NCI-H510A treated with DMSO at 0.1 percent for 48 hours (cell line): ENCODE measurements around the gene SEMA6B.
"Not testable (repeated sequence)": the region's sequence is repeated elsewhere in the genome, so short reads cannot be mapped to it uniquely, and the experiment has no call there.

Source experiments
- DNase-seq: peaks from one replicate; lab custom pipeline; 2025; lab: John Stamatoyannopoulos, UW

Gene SEMA6B

DNA sequence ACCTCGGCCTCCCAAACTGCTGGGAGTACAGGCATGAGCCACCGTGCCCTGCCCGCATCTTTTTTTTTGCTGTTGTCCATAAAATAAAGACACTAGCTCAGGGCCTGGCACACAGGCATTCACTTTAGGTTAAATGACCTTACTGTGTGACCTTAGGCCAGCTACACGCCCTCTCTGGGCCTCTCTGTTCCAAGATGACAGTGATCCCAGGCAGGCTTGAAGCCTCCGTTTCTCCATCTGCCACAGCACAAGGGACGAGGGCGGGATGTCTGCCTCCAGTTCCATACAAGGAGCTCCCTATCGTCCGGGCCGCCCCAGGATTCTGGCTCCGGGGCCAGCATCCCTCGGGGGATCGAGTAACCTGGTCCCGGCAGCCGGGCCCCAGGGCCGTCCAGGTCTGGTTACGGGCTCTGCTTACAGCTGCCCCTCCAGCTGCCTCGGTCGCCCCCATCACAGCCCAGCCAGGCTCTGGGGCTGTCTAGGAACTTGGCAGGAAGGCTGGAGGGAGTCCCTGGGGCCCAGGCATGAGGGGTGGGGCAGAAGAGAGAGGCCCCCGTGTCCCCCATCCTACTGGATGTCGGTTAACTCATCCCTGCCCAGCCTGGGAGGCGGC, 11.9 kb upstream of the SEMA6B start:
- no peak for DNase-seq

DNA sequence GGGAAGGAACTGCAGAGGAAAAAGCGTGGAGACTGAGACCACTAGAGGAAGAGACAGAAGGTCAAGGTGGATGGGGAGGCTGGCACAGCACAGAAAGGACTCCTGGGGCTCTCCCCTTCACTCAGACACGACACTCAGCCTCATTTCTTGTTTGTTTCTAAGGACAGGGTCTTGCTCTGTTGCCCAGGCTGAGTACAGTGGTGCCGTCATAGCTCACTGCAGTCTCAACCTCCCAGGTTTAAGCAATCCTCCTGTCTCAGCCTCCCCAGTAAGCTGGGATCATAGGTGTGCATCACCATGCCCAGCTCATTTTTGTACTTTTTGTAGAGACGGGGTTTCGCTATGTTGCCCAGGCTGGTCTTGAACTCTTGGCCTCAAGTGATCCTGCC, 11.4 kb upstream of the SEMA6B start:
- DNase-seq: no peak

DNA sequence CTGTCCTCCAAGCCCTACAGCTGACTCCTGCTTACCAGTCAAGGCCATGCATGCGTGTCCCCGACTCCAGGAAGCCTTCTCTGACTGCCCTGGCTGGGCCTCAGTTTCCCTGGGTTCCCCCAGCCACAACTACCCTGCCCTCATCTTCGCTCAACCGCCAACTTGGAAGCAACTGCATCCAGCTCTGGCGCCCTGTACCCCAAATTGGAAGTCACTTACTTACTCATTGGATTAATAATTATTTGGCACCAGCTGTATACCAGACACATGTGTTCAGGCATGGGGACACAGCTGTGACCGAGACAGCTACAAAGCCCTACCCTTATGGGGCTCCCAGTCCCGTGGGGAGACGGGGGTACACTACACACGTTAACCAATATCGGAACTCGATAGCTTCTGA, 10.9 kb upstream of the SEMA6B start:
- DNase-seq: no peak

DNA sequence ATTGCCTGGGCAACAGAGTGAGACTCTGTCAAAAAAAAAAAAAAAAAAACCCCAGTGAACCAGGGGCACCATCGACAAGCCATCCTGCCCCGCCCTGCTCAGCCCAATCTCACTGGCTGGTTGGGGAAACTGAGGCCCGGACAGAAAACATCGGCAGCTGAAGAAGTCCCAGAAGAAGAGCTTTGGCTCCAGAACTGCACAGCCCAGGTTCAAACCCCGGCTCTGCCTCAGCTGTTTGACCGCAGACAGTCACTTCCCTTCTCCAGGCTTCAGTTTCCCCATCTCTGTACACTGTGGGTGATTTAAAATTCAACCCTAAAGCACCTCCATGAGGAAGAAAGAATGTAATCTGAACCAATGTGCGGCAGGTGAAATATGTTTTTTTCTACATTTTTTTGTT, 9.4 kb upstream of the SEMA6B start:
- no peak for DNase-seq

DNA sequence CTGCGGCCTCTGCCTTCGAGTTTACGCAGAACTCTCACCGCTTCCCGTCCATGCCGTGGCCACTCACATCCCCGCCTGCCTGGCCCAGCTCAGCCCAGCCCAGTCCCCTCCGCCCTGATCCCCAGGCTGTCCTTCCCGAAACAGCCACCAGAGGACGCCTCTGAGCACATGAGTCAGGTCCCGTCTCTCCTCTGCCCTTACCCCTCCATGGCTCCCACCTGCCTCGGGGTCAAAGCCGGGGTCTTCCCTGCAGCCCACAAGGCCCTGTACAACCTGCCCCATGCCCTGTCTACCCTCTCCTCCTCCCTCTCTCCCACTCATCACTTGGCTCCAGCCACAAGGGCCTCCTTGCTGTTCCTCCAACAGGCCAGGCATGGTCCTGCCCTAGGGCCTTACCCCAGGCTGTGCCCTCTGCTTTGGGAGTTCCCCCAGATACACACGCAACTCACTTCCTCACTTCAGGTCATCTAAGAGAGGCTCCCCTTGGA, 8.1 kb upstream of the SEMA6B start:
- DNase-seq: peak; percentile 11

DNA sequence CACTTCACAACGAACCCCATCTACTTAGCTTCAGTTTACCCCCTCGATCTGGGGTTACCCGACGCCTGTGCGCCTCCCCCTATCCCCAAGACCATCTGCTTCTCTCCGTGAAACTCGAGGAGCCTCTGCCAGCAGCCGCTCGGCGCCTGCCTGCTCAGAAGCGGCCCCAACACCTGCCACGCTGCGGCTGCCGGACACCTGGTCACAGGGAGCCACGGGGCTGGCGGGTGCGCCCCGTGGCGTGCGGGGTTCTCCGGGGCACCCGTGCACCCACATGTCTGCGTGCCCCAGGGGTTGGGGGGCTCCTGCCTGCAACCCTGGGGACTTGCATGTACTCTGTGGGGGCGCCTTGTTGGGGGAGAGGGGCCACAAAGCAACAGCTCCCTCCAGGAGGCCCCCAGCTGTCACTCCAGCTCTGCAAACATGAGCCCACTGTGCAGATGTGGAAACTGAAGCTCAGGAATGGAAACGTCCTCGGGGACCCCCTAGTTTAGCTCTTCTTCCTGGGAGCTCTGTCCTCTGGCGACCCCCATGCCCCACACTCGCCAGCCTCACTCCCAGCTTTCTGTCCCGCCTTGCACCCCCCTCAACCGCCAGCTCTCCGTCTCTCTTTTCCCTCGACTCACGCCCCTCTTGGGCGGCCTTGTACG, 7.0 kb upstream of the SEMA6B start:
- no peak for DNase-seq

DNA sequence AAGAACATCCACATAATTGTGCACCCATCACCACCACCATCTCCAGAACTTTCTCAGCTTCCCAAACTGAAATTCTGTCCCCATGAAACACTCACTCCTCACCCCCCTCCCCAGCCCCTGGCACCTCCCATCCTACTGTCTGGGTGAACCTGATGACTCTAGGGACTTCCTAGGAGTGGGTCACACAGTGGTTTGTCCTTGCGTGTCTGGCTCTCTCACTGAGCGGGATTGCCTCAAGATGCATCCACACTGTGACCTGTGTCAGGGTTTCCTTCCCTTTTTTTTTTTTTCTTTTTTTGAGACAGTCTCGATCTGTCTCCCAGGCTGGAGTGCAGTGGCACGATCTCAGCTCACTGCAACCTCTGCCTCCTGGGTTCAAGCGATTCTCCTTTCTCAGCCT, 4.1 kb upstream of the SEMA6B start:
- DNase-seq: not testable (repeated sequence)

DNA sequence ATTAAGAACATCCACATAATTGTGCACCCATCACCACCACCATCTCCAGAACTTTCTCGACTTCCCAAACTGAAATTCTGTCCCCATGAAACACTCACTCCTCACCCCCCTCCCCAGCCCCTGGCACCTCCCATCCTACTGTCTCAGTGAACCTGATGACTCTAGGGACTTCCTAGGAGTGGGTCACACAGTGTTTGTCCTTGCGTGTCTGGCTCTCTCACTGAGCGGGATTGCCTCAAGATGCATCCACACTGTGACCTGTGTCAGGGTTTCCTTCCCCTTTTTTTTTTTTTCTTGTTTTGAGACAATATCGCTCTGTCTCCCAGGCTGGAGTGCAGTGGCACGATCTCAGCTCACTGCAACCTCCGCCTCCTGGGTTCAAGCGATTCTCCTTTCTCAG, 2.6 kb upstream of the SEMA6B start:
- not testable (repeated sequence) for DNase-seq

DNA sequence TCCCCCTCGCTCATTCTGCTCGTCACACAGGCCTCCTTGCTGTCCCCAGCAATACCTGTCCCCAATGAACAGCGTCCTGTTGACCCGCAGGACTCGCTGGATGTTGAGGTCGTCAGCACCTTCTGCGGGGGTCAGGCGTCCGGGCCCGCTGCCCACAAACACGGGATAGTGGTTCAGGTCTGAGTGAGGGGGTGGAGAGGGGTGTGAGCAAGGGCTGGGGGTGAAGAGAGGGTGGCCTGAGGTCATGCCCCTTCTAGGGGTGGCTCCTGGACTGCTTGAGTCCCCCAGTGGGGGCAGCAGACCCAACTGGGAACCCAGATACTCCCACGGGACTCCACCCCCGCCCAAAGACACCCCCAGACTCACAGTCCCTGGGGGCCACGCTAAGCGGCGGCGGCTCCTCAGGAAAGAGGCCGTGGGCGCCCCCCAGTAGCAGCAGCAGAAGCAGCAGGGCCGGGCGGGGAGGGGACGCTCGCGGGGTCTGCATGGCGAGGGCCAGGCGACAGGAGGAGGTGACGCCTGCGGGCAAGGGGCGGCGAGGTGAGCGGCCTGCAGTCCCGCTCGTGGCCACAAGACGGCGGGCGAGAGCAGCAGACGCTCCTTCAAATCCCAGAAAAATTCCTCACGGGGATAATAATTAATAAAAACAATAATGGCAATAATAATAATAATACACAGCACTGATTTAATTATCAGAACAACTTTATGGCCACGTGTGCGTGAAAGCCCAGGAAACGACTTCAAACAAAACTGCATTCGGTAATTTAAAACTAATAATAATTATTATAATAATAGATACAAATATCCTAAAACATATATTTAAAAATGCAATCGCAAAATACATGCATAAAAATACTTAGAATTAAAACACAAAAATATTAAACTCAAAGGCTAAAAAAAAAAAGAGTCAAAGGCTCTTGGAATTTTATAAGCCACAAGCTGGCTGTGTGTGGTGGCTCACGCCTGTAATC, 1.2 kb downstream of the SEMA6B start:
- DNase-seq: peak; percentile 40

DNA sequence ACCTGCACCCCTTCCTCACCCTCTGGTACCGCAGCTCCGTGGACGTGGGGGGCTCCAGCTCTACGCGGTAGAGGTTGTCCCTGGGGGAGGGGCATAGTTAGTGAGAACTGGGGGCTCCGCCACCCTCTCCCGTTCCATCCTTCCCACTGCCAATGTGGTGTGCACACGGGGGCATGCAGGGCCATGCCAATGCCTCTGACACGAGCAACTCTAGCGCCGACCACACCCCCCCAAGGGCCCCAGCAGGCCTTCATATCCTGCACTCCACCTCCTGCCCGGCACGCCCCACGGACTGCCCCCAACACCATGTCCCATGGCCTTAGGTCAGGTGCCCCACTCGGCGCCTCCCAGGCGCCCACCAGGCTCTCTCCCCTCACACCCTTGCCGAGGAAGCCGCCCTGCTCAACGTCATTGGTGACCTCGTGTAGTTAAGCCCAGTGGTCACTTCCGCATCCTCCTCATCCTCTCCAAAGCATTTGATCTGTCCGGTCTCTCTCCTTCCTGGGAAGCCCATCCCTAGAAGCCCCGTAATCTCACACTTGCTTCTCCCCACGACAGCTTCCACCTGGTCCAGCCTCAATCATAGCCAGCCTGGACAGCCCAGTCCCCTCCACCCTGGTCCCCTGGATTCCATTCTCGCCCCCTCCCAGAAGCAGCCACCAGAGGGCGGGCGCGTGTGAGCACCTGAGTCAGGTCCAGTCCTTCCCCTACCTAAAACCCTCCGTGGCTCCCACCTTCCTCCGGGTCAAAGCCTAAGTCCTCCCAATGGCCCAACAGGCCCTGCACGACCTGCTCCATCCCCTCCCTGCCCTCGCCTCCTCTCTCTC, 2.1 kb downstream of the SEMA6B start:
- DNase-seq: peak; percentile 8

DNA sequence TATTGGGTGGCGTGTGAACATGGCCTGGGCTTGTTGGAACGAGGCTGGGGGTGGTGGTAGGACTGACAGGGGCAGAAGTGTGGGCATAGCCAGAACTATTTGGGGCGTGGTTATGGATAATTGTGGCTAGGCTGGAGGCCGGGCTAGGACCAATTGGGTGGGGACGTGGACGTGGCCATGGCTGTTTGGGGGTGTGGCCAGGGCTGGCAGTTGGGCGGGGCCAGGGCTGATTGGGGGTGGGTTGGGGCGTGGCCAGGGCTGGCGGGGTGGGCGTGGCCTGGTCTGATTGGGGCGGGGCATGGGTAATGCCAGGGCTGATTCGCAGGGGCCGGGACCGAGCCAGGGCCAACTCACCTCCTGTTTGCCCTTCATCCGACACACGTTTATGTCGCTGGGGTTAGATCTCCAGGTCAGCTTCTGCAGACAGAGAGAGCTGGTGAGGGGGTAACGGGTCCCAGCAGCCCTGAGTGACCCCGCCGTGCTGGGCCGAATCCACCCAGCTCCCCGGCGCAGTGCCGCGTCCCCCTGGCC, 2.8 kb downstream of the SEMA6B start:
- no peak for DNase-seq

DNA sequence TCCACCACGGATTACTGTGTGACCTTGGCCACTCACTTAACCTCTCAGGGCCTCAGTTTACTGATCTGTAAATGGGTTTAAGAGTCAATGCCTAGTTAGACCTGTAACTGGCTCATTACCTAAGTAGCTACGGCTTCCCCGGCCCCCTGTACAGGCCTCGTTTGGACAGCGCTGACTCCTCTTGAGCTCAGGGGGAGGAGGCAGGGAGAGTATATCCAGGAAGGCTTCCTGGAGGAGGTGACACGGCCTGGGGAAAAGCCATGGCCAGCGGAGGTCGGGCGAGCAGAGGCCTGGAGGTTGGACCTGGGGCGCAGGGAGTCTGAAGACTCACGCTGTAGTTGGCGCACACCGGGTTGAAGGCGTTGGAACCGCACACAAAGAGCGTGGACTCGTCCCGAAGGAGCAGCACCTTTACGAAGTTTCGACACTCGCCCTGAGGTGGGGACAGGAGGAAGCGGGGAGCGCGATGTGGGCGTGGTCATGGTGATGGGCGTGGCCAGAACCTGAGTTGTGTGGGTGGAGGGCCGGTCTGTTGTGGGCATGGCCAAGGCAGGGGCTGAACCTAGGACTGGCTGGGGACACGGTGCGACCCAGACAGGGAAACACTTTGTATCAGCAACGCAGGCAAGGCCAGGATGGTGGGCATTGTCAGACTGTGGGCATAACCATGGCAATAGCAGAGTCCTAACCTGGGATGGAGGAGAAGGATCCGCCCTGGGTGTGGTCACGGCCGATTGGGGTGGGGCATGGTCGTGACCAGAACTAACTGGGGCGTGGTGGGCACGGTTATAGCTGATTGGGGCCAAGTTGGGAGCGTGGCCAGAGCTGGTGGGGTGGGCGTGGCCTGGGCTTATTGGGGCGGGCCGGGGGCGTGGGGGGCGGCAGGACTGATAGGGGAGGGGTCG, 3.6 kb downstream of the SEMA6B start:
- DNase-seq: no peak

DNA sequence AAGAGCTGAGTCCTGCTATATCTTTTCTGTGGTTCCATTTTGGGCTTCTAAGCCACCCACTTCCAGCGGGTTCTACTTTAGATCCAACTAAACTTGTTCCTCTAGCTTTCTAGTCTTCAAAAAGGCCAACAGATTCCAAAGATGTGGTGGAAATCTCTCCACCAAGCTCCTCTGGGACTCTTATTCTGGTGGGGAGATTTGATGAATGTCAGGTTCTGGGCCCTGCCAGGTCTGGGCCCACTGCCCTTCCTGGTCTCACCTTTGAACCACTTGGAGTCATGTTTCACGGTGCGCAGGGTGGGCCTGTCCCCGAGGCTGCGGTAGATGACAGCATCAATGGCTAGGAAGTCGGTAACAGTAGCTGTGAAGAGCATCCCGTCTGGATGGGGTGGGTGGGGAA, 4.8 kb downstream of the SEMA6B start:
- no peak for DNase-seq

DNA sequence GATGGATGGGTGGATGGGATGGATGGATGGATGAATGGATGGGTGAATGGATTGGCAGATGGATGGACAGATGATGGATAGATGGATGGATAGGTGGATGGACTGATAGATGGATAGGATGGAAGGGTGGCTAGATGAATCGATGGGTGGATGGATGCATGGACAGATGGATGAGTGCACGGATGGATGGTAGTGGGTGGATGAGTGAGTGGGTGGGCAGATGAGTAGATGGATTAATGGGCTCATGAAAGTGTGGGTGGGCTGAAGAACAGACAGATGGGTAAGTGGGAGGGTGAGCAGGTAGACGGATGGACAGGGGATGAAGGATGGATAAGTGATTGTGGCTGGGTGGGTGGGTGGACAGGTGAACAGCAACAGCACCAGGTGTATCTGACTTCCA, 5.7 kb downstream of the SEMA6B start:
- no peak for DNase-seq

DNA sequence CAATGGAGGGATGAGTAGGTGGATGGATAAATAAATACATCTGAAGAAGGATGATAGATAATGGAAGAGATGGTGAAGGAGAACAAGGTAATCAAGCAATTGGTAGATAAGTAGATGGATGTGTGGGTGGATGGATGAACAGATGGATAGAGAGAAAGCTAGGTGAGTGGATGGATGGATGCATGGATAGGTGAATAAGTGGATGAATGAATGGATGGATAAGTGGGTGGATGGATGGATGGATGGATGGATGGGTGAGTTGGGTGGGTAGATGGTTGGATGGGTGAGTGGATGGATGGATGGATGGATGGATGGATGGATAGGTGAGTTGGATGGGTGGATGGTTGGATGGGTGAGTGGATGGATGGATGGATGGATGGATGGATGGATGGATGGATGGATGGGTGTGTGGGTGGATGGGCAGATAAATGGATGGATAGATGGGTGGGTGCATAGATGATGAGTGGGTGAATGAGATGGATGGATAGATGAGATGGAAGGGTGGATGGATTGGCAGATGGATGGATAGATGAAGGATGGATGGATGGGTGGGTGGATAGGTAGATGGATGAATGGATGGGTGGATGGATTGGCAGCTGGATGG, 6.3 kb downstream of the SEMA6B start:
- DNase-seq: no peak

DNA sequence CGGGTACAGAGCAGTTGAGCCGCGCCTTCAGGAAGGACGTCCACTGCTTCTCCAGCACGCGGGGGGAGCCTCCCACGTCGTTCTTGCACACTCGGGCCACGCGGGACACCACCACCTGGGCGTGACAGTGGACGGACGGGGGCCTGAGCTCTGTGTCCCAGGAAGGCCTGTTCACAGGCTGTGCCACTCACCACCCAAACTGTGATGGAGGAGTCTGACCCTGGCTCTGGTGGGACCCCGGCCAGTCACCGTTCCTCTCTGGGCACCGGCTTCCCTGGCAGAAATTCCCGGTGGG, 7.0 kb downstream of the SEMA6B start:
- no peak for DNase-seq

DNA sequence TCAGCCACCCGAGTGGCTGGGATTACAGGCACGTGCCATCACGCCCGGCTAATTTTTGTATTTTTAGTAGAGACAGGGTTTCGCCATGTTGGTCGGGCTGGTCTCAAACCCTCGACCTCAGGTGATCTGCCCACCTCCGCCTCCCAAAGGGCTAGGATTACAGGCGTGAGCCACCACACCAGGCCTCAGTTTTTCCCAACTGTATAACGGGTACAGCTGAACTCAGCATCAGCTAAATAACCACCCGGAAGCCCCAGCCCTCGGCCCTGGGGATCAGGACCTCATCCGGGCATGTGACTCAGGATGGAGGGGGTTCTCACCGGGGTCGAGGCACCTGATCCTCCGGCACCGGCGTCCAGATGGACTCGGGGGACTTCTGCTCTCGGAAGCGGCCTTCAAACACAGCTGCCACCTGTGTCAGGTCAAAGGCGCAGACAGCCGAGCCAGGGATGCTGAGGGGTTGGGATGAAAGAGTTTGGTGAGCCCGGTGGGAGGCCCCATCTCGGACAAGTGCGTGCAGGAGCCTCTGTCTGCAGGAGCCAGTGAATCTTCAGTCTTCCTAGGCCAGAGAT, 8.9 kb downstream of the SEMA6B start:
- no peak for DNase-seq

DNA sequence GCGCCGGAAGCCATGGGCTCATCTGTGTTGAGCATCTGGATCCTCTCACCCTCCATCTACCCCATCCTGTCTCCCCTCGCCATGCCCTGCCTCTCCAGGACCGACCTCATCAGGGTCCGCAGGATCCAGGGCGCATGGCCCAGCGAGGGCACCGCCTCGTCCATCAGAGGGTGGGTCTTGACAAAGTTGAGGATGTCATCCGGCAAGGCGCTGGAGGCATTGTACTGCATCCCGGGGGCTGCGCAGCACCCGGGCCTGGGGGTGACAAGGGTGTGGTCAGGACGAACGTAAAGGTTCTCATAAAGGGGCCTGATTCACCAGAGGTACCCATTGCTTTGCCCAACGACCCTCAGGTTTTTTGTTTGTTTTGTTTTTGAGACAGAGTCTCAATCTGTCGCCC, 9.5 kb downstream of the SEMA6B start:
- no peak for DNase-seq

DNA sequence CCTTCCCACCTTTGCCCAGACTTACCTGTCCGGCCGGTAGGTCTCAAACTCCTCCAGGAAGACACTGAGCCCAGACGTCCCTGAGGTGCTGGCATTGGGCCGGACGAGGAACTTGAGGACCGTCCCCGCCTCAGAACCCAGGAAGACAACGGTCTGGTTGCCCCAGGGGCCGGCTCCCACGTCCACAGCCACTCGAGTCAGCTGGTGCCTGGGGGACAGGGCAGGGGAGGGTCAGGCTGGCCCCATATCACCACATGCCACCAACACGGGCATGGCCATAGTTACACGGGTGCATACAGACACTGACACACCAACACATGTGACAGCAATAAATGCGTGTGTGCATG, 11.3 kb downstream of the SEMA6B start:
- no peak for DNase-seq
